NB4 (cell line): ENCODE measurements around the gene KRCC1.

Experiments used
- DNase-seq: peaks from one replicate; pipeline ENCODE4 v3.0.0; 2010; ENCODE audit warnings: low read depth
- H3K4me3 ChIP-seq: one replicate; pipeline ENCODE4 v1.5.1; 2011; ENCODE audit warnings: mild to moderate bottlenecking, low read depth, low read length, moderate library complexity
- CTCF ChIP-seq: IDR thresholded peaks from one replicate; pipeline ENCODE4 v1.5.1; 2012; ENCODE audit warnings: low read depth, low read length
- MAX ChIP-seq: IDR thresholded peaks from 2 replicates; pipeline ENCODE4 v1.6.1; 2011; ENCODE audit warnings: low read depth, low read length
- MYC ChIP-seq: IDR thresholded peaks from 2 replicates; pipeline ENCODE4 v1.6.1; 2011; ENCODE audit warnings: low read depth, low read length
- POLR2A ChIP-seq: IDR thresholded peaks from 2 replicates; pipeline ENCODE4 v1.6.1; 2011; ENCODE audit warnings: mild to moderate bottlenecking; ENCODE audit not compliant: insufficient read length; ENCODE audit errors: extremely low read depth

KRCC1 gene

GRCh38 chr2:88087763-88088162 lies 32.2 kb upstream of the KRCC1 start:
- H3K4me3 ChIP-seq, result no peak overlapping the region
- TF ChIP-seq MYC, result no peak
- no peak for TF ChIP-seq CTCF
- TF ChIP-seq POLR2A, result no peak
- TF ChIP-seq MAX, result no peak
- no peak for DNase-seq

- TF ChIP-seq POLR2A (no peak), MYC (no peak), MAX (no peak), CTCF (no peak)
- no peak overlapping the region for H3K4me3 ChIP-seq
- DNase-seq, result no peak
Observed at GRCh38 chr2:88087073-88087472, 31.5 kb upstream of the KRCC1 start.

- TF ChIP-seq MAX, result no peak
- no peak for TF ChIP-seq MYC
- TF ChIP-seq POLR2A, result no peak
- TF ChIP-seq CTCF, result no peak
- DNase-seq, result no peak
- H3K4me3 ChIP-seq, result no peak overlapping the region
Observed at GRCh38 chr2:88086401-88086800, 30.8 kb upstream of the KRCC1 start.

GRCh38 chr2:88085602-88086001 lies 30.0 kb upstream of the KRCC1 start:
- TF ChIP-seq POLR2A (no peak), MYC (no peak), CTCF (no peak), MAX (no peak)
- H3K4me3 ChIP-seq, result no peak overlapping the region
- DNase-seq, result no peak

GRCh38 chr2:88085099-88085498 lies 29.5 kb upstream of the KRCC1 start:
- no peak for DNase-seq
- H3K4me3 ChIP-seq, result no peak overlapping the region
- TF ChIP-seq MAX (no peak), MYC (no peak), POLR2A (no peak), CTCF (no peak)

- DNase-seq, result no peak
Observed at GRCh38 chr2:88082781-88083180, 27.2 kb upstream of the KRCC1 start.

More at GRCh38 chr2:88082781-88083180, 27.2 kb upstream of the KRCC1 start:
- TF ChIP-seq MAX (no peak), POLR2A (no peak), MYC (no peak), CTCF (no peak)
- H3K4me3 ChIP-seq, result no peak overlapping the region
